Prostate gland (tissue), 2 donors: ENCODE measurements around the gene TEX2.

Experiments
- POLR2A ChIP-seq: fragments of 450-650 bp; IDR thresholded peaks from one replicate; pipeline ENCODE4 v1.6.1; 2016; ENCODE audit warnings: antibody characterized with exemption, mild to moderate bottlenecking
- POLR2AphosphoS5 ChIP-seq: sonication (generic); formaldehyde crosslinking; IDR thresholded peaks from one replicate; pipeline ENCODE4 v1.6.1; 2017; ENCODE audit warnings: antibody characterized with exemption
- TF ChIP-seq, protein P1 (sequence below), 4 experiments: fragments of 200-600 bp in 2 of 4; fragments of 450-650 bp in 2 of 4; sonication (generic) in 2 of 4; IDR thresholded peaks; 1 replicate in 3 of 4; 2 replicates in 1 of 4; pipeline ENCODE4 v1.5.1; 2016 to 2019; ENCODE audit warnings: antibody characterized with exemption in 4 of 4, mild to moderate bottlenecking in 2 of 4, moderate library complexity in 2 of 4

DNA sequence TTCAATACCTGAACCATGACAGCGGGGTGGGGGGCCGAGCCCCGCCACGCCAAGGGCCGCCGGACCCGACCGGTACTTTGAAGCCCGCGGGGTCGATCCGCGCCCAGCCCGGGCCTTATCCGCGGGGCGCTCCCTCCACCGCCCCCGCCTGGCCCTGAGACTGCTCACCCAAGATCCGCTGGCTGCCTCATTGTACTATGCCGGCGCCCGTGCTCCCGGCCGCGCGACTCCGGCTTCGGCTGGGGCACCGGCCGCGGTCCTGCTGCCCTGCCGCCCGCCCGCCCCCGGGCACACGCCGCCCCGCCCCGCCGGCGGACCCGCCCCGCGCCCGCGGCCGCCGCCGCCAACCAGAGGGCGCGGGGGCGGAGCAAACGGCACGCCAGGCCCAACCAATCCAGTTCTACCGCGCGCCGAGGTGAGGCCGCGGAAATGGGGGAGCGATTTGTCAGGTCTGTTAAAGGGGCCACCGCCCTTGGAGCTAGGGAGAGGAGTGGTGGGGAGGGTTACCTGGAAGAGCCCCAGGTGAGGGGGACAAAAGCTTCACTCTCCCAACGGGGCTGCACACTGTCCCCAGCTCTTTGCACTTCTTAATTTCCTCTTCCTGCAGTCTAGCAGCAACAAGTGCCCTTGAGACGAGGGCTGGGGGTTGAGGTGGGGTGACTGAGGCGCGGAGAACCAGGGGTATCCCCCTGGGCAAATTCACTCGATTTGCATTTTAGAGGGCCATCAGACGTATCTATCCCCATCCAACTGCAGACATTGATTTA lies at the start of gene TEX2:
- TF ChIP-seq, protein P1, sequence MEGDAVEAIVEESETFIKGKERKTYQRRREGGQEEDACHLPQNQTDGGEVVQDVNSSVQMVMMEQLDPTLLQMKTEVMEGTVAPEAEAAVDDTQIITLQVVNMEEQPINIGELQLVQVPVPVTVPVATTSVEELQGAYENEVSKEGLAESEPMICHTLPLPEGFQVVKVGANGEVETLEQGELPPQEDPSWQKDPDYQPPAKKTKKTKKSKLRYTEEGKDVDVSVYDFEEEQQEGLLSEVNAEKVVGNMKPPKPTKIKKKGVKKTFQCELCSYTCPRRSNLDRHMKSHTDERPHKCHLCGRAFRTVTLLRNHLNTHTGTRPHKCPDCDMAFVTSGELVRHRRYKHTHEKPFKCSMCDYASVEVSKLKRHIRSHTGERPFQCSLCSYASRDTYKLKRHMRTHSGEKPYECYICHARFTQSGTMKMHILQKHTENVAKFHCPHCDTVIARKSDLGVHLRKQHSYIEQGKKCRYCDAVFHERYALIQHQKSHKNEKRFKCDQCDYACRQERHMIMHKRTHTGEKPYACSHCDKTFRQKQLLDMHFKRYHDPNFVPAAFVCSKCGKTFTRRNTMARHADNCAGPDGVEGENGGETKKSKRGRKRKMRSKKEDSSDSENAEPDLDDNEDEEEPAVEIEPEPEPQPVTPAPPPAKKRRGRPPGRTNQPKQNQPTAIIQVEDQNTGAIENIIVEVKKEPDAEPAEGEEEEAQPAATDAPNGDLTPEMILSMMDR (IDR thresholded peaks at IDR 0.05): no peak
- TF ChIP-seq POLR2A: peak; percentile 71
- peak; percentile 59 for TF ChIP-seq POLR2AphosphoS5
